ENCODE results near the gene SRRM2. TPM values are rescaled to one million over a fixed set of nuclear protein-coding genes. Genes with fewer than 3 reads are reported as not detected.

SRRM2 gene
- total RNA-seq (2014; rRNA removed; shearing (Covaris generic)), result 46.2 and 63.5 TPM in 2 replicates
- 103 and 126 TPM in 2 replicates for polyA plus RNA-seq (2015; cell fraction: cytosol; rRNA removed)
- 1,164 and 1,216 TPM in 2 replicates for polyA plus RNA-seq (2015; cell fraction: nucleus; rRNA removed)

DNA sequence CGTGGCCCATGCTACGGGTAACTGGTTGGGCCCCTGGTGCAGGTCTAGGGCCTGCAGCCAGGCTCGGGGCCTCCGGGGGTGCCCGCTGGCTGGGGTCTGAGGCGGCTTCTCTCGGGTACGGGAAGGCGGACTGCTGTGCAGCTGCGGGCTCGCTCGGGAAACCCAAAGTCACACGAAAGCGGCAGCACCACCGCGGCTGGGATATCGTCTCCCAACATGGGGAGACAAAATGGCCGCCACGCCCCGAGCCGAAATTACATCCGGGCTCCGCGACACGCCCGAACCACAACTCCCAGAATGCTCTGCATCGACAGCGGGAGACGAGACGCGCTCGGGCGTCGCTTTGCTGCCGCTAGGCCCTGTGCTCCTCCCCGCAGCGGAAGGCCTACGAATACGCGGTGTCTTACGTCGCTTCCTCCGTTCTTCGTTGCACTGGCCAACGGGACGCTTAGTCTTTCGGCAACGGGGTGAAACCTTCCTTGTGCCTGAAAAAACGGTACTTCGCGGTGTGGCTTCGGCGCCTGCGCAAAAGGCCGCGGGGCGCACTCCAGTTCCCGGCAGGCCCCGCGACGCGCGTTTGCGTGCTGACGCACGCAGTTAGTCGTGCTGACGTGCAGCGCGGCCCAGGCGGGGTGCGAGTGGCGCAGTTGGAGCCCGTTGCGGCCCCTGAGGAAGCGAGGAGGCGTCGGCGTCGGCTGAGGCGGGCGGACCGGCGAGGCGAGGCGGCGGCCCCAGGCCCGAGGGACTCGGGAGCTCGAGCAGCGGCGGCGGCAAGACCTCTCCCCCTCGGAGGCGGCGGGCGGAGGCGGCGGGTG lies at the start of gene SRRM2:
SRRM2 (plus strand) TSS at position 604 of the 815 bp plus-strand sequence. CDS start 3,727 bp downstream, outside the sequence.
- DNase-seq (ENCODE audit: low read depth), result peak; percentile 95

- no peak for DNase-seq (ENCODE audit: low read depth)
Measured at GRCh38 chr16:2702871-2703745, 49.3 kb upstream of the SRRM2 start.

DNA sequence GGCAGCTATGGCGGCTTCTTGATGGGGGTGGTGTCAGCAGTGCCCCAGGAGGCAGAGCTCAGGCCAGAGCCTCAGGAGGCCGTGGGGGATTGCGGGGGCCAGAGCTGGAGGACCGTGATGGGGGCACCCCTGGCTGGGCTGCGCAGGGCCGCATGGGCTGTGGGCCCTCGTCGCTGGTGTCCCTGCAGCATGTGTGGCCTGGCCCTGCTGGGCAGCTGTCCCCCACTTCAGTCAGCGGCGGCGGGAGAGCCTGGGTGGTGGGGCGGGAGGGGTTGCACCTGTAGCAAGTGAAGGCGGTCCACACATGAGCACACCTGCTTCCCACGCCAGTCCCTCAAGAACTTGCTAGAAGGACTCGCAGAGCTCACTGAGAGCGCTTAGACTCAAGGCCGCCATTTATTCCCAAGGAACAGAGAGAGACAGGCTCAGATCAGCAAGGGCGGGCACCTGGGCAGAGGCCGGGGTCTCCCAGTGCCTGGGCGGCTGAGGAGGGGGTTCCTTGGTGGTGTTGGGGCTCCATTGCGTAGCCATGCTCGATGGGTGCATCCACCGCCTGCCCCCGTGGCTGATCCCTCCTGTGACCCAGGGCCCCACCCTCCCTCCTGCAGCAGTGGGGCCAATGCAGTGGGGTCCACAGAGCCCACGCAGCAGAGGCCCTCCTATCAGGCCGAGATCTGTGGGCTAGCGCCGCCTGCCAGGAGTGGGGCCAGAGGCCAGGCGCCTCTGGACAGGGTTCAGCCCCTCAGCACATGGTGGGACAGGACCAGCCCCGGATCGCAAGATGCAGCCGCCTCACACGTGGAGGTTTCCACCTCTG lies 48.1 kb upstream of the SRRM2 start:
- no peak for DNase-seq (ENCODE audit: low read depth)

GRCh38 chr16:2704983-2705275 lies 47.5 kb upstream of the SRRM2 start:
- DNase-seq (ENCODE audit: low read depth), result no peak

DNA sequence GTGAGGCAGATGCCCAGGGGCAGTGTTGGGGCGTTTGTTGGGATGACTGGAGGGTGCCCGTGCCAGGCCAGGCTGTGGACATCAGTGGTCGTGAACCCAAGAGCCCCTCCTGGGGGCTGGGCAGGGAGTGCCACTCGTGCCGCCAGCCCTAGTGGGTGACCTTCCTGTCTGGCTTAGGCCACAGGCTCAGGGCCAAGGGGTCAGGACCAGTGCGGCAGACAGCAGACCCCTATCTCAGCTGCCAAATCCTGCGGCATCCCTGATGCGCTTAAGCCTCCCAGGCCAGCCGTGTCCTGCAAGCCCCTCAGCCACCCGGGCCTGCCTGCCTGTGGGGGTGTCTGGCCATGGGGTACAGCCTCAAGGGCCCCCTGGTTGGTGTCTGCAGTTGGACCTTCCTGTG lies 47.1 kb upstream of the SRRM2 start:
- DNase-seq (ENCODE audit: low read depth), result no peak

DNA sequence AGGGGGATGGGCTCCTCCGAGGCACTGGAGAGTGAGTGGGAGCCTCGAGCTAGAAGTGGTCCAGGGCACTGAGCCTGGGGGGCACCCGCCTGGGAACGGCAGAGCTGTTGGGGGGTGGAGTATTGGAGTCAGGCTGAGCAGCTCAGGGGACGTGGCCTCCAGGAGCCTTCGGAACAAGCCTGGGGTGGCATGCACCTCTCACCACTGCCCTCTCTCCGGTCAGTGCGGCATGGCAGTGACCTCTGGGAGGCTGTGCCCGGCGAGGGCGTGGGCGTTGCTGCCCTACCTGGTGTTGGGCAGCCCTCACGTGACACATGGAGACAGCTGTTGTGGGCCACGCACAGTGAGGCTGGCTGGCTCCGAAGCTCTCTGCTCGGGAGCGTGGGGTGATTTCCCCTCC lies 46.4 kb upstream of the SRRM2 start:
- no peak for DNase-seq (ENCODE audit: low read depth)

DNA sequence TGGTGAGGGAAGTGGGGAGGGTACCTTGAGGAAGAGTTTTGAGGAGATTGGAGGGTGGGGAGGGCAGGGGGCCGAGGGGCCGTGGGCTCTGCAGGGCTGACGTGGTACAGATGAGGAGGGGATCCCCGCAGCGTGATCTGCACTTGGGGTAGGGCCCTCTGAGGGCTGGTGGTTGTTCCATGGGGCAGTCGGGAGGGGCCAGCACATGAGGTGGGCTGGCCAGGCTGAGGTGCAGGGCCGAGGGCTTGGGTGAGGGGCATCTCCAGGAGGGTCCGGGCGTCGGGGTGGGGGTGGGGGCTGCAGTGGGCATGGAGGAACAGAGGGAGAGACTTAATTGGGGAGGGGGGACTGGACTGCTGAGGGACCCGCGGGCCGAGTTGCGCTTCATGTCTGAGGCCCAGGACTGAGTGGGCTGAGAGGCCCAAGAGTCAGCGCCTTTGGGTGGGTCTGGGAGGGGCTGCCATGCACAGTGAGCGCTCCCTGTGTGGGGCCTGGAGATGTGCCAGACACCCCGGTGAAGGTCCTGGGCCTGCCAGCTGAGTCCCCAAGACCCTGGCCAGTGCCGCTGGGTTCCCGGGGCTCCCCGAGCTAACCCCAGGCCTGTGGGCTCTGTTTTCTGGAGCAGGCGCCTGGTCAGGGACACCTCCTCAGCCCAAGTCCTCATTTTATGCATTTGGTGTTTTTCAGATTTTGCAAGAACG lies 45.7 kb upstream of the SRRM2 start:
- no peak for DNase-seq (ENCODE audit: low read depth)

DNA sequence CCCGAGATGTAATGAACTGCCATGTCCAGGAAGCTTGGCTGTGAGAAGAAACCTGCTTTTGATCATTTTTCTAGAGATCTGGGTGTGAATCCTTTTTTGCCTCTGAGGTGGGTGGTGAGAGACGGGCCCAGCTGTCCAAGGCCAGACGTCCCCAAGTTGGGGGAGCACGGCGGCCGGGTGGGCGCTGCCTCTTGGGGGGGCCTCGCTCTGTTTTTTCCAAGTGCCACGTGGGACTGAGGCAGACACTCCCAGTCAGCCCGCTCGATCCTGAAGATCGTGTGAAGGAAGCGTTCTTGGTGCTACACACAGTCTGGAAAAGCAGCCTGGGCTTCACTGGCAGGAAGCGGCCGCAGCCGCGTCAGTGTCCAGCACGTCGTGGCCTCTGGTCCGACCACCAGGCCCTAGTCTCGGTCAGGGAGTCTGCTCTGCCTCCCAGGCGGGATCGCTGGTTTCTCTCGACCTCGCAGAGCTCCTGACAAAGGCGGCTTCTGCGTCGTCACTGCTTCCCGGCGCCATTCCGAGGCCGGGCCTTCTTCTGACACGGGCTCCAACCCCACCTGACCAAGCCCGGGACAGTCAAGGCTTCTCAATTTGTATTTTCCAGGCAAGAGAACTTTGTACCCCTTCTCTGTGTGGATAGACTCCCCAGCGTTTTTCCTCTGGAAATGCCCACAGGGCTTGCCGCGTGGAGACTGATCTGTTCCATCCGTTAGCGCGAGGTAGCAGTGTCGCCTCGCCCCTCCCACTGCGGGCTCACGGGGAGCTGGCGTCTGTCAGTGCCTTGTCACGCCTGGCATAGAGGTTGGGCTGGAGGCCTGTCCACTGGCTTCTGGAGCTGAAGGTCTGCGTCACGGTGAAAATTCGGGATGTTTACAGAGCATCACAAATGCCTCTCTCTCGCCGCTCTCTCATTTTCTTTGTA lies 44.8 kb upstream of the SRRM2 start:
- no peak for DNase-seq (ENCODE audit: low read depth)

- DNase-seq (ENCODE audit: low read depth), result no peak
Measured at GRCh38 chr16:2708290-2708639, 44.2 kb upstream of the SRRM2 start.

DNA sequence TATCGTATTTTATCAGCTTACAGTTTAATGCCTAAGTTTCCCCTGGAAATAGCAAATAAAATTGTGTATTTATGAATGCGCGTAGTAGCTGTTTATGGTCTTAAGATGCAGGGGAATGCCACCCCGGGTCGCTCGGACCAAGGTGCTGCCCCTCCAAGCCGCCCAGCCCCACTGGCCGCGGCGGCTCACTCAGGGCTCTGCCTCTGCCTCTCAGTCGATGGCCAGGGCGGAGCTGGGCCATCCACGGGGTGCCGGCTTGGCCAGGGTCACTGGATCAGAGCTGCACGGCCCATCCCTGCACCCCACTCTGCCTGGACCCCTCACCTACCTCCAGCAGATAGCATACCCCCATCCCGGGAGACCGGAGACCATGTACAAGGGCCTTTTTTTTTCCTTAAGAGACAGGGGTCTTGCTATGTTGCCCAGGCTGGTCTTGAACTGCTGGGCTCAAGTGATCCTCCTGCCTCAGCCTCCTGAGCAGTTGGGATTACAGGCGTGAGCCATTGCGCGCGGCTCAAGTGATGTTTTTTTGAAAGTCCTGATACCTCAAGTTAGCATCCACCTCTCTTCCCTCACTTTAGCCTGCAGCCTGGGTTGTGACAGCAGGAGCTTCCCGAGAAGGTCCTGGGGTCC lies 43.4 kb upstream of the SRRM2 start:
- DNase-seq (ENCODE audit: low read depth), result no peak

DNA sequence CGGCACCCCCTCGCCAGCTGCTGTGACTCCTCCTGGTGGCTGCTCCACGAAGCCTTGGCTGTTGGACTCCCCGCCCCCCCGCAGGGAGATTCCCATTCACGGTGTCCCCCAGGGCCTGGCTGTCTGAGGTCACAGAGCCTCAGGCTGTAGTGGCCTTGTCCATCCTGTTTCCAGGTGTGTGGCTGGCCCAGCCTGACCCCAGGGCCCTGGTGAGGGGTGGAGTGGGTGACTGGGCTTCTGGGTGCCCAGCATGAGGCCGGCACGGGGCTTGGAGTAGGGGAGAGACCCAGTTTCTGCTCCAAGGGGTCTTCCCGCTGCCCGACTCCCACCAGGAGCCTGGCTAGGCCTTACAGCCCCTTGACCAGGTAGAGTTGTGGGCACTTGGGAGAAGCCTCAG lies 42.9 kb upstream of the SRRM2 start:
- DNase-seq (ENCODE audit: low read depth), result no peak

DNA sequence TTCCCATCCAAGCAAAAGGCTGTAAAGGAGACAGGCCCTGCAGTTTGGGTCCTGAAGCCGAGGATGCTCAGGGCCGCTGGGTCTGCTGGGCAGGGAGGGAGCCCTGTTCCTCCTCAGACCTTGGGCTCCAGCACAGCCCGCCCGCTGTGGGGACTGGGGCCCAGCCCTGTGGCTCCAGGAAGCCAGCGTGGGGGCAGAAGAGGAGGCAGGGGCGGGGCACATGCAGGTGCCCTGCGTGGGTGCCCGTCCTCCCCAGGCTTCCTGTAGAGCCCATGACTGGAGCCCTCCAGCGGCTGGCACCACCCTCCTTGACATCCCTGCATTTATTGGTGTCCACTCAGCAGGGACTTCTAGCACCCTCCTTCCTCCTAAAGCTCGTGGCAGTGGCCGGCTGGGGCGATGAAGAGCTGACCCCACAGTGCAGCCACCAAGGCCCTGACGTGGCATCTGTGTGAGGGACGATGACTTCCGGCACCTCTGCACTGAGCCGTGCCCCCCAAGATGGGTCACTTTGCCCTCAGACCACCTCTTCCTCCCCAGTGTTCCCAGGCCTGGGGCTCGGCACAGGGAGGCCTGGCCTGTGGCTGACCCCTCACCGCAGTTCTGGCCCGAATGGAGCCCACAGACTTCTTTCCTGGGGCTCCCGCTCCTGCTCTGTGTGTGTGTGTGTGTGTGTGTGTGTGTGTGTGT lies 42.3 kb upstream of the SRRM2 start:
- DNase-seq (ENCODE audit: low read depth), result no peak

GRCh38 chr16:2710711-2711231 lies 41.7 kb upstream of the SRRM2 start:
- no peak for DNase-seq (ENCODE audit: low read depth)

DNA sequence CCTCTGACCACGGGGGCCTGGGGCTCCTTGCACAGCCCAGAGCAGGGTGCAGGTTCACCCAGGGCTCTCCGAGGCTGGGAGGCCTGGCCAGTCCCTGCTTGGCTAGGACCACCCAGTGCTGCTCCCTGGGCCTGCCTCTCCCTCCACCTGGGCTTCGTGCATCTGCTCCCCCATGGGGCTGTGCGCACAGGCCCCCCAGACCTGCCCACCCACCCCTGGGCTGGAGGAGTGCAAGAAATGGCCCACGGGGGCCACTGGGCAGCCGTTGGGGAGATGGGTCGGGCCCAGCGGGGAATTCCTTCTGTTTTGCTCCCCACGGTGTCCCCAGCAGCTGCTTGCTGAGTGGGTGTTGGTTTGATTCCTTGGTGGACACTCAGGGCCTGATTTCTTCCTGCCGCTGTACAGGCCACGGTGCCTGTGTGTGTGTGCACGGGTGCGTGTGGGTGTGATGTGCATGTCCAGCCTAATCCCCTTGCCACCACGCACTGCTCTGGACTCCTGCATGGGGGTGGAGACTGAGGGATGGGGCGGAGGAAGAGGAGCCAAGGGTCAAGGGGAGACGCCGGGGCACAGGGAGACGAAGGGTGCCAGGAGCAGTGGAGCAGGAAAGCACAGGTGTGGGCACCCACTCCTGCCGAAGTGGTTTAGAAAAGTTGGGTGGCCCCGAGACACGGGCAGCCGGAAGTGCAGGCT lies 40.9 kb upstream of the SRRM2 start:
- no peak for DNase-seq (ENCODE audit: low read depth)

- DNase-seq (ENCODE audit: low read depth), result no peak
Measured at GRCh38 chr16:2712063-2712441, 40.4 kb upstream of the SRRM2 start.

GRCh38 chr16:2712546-2712945 lies 39.9 kb upstream of the SRRM2 start:
- DNase-seq (ENCODE audit: low read depth), result no peak

DNA sequence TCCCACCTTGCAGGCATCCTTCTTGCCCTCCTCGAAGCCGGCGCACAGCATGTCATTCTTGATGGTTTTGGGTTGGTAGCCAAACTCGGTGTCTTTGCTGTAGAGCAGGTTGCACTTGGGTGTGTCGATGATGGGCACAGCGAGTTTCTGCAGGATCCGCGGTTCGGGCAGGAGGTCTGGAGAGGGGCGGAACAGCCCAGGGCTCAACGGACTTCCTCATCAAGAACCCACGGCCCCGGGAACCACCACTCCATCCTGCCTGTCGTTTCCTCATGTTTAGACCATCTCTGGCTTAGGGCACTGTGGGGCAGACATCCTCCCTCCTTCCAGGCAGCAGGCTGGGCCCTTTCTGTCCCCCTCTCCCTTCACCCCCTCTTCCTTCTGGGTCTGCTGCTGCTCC lies 38.9 kb upstream of the SRRM2 start:
- DNase-seq (ENCODE audit: low read depth), result no peak

Measured in HT1080 (cell line).